ENCODE data around the gene NFKBIE. TPM values are rescaled to one million over a fixed set of nuclear protein-coding genes. Genes with fewer than 3 reads are reported as not detected.

NFKBIE gene
- total RNA-seq, 4 donors from 2014 or later = 5.1 to 16.9 (median 13.2) TPM

GRCh38 chr6:44219815-44220784 lies 45.3 kb downstream of the NFKBIE start:
- no peak for DNase-seq
- no peaks in the 10 kb centered on the region for H3K36me3 ChIP-seq
- H3K4me3 ChIP-seq (replicated peaks in 1 of 3) = peak overlapping the region in 2 of 3 donors; percentile 34 to 69
- peak overlapping the region; percentile 93 to 95 (median 95) for H3K27ac ChIP-seq
- TF ChIP-seq CTCF (IDR thresholded peaks at IDR 0.05) (no peak), POLR2A (IDR thresholded peaks at IDR 0.05) (no peak)
- no peaks in the 10 kb centered on the region for H3K27me3 ChIP-seq
- H3K9me3 ChIP-seq = no peaks in the 10 kb centered on the region
- peaks cover 39 to 66% of the 10 kb centered on the region in 2 donors for H3K4me1 ChIP-seq
- WGBS, 2 donors = 57 to 82% methylated on average over 20 to 28 of the region's 28 CpGs
- intact Hi-C loops (cut with DNase I) = no loop called here

GRCh38 chr6:44219053-44219814 lies 46.1 kb downstream of the NFKBIE start:
- DNase-seq = peak; percentile 91 to 92
- 2 to 4% methylated on average over 7 to 10 of the region's 45 CpGs for whole genome bisulfite sequencing, 2 donors
- H3K4me3 ChIP-seq (replicated peaks in 1 of 3) = peak overlapping the region in 2 of 3 donors; percentile 34 to 69
- H3K9me3 ChIP-seq = no peaks in the 10 kb centered on the region
- intact Hi-C loops (cut with DNase I) = no loop called here
- H3K4me1 ChIP-seq = peaks cover 34 to 58% of the 10 kb centered on the region in 2 donors
- H3K27me3 ChIP-seq = no peaks in the 10 kb centered on the region
- peak in 1 of 2 donors; percentile 90 for TF ChIP-seq POLR2A (IDR thresholded peaks at IDR 0.05)
- peak in 1 of 6 experiments; percentile 12 for TF ChIP-seq CTCF (IDR thresholded peaks at IDR 0.05)
- H3K36me3 ChIP-seq = no peaks in the 10 kb centered on the region
- H3K27ac ChIP-seq = peak overlapping the region; percentile 93 to 95 (median 95)

GRCh38 chr6:44217332-44218143 lies 47.8 kb downstream of the NFKBIE start:
- Histone ChIP-seq H3K4me3 (replicated peaks in 1 of 3) (no peak overlapping the region), H3K4me1 (peaks cover 24 to 44% of the 10 kb centered on the region in 2 donors), H3K27me3 (no peaks in the 10 kb centered on the region), H3K27ac (peak overlapping the region in 2 of 3 donors; percentile 12 to 93), H3K36me3 (no peaks in the 10 kb centered on the region), H3K9me3 (no peaks in the 10 kb centered on the region)
- TF ChIP-seq CTCF (IDR thresholded peaks at IDR 0.05) (no peak), POLR2A (IDR thresholded peaks at IDR 0.05) (no peak)
- WGBS, 2 donors = 77 to 79% methylated on average over 16 of the region's 16 CpGs
- intact Hi-C loops (cut with DNase I) = no loop called here
- peak in 1 of 2 donors; percentile 33 for DNase-seq

- peaks cover 17 to 36% of the 10 kb centered on the region in 2 donors for H3K4me1 ChIP-seq
- H3K4me3 ChIP-seq (replicated peaks in 1 of 3) = no peak within 1 kb of the TSS
These were observed 48.5 kb downstream of the NFKBIE start, which contains the start of gene MYMX for GRCh38 chr6:44216677-44217331. MYMX (plus strand) TSS chr6:44216926; CDS start chr6:44217472, 546 bp downstream.

More at GRCh38 chr6:44216677-44217331, 48.5 kb downstream of the NFKBIE start, which contains the start of gene MYMX:
- H3K9me3 ChIP-seq = no peaks in the 10 kb centered on the region
- no peaks in the 10 kb centered on the region for H3K36me3 ChIP-seq
- no peak for DNase-seq
- WGBS, 2 donors = 44 to 48% methylated on average over 7 of the region's 7 CpGs
- intact Hi-C loops (cut with DNase I) = no loop called here
- peak within 1 kb of the TSS in 2 of 3 donors; percentile 12 to 93 for H3K27ac ChIP-seq
- TF ChIP-seq POLR2A (IDR thresholded peaks at IDR 0.05) (no peak), CTCF (IDR thresholded peaks at IDR 0.05) (no peak)
- H3K27me3 ChIP-seq = no peaks in the 10 kb centered on the region

All from thyroid gland (tissue), 4 donors.